HG03159 (cell line): ENCODE results near the gene ATL3.
"Not testable (repeated sequence)": the region's sequence is repeated elsewhere in the genome, so short reads cannot be mapped to it uniquely, and the experiment has no call there.

Source experiments
- ATAC-seq: cut with Tn5 transposase; IDR thresholded peaks from one replicate; pipeline ENCODE4 v1.9.1; 2021; ENCODE audit warnings: mild to moderate bottlenecking, moderate library complexity; ENCODE audit not compliant: unreplicated experiment

ATL3 gene

DNA sequence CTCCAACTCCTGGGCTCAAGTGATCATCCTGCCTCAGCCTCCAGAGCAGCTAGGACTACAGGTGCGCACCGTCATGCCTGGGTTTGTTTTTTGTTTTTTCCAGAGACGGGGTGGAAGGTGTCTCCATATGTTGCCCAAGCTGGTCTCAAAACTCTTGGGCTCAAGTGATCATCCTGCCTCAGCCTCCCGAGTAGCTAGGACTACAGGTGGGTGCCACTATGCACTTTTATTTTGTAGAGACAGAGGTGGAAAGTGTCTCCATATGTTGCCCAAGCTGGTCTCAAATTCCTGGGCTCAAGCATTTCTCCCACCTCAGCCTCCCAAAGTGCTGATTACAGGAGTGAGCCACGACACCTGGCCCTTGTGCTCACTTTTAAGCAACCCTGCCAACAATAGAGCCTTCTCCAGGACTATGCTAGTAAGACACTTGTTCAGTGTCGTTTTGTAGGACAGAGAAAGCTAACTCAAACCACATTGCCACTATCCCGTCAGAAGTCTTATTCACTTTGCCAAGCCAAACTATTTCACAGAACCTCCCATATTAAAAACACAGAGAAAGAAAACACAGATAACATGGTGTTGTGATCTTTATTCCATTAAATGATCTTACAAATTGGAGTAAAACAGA is 47.5 kb downstream of the ATL3 start:
- ATAC-seq = no peak

DNA sequence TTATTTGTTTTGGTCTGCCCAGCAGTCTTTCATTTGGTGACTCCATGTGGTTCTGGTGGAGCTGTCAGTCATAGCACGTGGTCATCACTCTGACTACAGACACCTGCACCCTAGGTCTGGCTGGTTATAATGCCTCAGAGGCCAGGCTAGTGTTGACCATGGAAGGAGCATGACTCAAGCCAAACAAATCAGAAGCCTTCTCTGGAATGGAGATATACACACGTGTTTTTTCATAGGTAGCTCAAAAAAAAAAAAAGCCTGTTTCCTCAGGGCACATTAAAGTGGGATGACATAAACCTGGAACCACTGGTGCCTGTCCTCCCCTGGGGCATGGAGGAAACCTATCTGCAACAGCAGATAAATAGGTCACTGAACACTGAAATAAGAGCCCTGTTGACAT is 48.9 kb downstream of the ATL3 start:
- no peak for ATAC-seq

DNA sequence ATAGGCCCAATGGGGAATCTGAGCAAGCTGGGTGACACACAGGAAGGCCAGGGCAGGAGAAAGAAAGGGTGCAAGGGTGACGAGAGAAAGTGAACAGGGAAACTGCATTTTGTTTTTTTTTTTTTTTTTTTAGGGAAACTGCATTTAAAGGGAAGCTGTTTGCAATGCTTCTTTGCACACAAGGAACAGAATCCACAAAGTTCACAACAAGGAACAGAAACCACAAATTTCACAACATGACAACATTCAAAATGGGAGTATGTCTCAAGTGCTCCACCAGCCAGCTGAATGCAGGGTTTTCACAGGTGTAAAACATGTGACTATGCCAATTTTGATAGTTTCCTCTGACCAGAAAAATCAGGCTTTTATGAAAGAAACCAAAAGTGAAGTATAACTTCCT is 50.1 kb downstream of the ATL3 start:
- no peak for ATAC-seq

DNA sequence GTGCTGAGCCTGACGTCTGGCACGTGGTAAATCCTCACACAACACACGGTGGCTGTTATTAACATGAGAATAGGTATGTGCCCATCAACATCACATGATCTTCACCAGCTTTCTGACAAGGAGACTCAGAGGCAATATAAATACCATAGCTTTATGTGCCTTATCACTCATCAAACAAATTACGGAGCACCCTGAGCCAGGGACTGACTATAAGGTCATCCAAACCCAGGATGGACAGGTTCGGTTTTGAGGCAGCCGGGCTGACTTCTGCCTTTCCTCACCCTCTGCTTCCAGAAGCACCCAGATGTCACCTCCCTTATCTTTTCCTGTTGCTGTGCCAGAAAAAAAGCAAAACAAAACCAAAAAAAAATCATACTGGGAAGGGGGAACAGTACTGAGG is 51.2 kb downstream of the ATL3 start:
- no peak for ATAC-seq

DNA sequence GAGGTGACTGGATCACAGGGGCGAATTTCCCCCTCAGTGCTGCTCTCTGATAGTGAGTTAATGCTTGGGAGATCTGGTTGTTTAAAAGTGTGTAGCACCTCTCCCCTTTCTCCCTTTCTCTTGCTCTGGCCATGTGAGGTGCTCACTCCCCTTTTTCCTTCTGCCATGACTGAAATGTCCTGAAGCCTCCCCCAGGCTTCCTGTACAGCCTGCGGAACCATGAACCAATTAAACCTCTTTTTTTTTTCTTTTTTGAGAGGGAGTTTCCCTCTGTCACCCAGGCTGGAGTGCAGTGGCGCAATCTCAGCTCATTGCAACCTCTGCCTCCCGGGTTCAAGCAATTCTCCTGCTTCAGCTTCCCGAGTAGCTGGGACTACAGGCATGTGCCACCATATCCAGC is 53.5 kb downstream of the ATL3 start:
- not testable (repeated sequence) for ATAC-seq

DNA sequence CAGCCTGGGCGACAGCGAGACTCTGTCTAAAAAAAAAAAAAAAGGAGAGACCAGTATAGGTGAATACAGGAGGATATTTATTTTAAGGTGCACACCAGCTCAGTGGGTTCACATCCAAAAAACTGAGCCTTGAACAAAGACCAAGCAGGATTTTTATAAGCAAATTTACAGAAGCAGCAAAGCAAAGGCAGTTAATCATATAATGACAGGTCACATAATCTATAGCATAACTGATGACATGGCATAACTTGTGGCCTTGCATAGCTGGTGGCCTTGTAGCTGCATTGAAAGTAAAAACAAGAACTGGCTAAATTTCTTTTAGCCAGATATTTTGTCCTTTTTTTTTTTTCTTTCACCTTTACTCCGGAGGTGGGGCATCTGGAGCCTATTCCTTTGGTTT is 54.2 kb downstream of the ATL3 start:
- ATAC-seq = no peak

DNA sequence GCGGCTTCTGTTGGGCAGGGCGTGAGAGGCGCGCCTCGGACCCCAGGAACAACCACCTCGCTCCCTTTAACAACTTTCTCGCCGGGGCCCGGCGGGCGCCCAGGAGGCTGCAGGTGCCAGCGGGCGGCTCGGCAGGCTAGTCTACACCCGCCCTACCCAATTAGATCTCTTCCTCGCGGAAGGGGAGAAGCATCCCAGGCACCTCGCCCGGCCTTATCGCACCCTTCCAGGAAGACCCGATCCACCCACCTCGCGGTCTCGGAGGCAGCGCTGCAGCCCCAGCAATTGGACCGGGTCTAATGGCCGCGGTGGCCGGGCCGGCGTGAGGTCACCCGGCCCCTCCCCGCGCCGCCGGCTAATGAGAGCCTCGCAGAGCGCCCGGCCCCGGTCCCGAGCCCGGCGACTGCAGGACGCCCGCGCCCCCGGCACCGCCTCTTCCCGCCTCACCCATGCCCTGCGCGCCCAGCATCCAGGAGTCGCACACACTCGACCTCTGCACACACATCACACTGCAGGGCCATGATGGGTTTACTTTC is 57.0 kb downstream of the ATL3 start, which contains the start of gene PLAAT3:
PLAAT3 (minus strand) TSS at position 298 of the 536 bp plus-strand sequence. CDS start 419 bp downstream, outside the sequence.
- no peak for ATAC-seq

DNA sequence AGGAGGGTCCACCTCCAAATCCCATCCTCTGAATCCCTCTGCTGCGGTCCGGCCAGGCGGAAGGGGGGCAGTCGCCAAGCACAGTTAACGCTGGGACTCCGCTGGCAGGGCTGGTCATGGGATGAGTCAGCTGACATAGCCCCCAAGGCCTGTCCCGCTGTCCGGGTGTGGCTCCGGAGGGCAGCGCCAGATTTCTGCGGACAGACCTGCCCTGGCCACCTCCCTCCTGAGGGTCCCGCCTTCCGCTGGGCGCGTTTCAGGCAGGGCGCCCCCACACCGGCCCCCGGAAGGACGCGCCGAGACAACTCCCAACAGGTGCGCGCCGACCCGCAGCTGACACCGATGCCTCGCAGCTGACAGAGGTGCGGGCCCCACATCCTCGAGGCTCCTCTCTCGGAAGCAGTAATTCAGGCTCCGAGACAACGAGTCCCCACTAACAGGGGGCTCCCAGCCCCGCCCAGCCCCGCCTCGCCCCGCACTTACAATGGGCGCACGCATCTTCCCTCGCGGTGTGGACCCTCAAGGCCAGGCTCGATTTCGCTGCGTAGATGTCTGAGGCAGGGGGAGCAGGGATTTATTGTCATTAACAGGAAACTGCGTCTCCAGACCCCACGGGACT is 57.5 kb downstream of the ATL3 start:
- ATAC-seq = no peak

DNA sequence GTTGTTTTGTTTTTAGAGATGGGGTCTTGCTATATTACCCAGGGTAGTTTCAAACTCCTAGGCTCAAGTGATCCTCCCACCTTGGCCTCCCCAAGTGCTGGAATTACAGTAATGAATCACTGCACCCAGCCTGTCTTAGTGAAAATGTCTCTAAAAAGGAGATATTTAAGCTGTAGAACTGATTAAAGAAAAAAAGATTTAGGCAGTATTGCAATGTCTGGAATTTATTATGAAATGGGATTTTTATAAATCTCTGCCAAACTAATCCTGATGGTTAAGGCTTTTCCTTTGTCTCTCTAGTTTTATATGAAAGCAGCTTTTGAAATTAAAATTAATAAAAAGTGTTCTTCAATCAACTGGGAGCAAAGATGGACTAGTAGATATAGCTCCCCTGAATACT is 59.0 kb downstream of the ATL3 start:
- ATAC-seq = no peak

DNA sequence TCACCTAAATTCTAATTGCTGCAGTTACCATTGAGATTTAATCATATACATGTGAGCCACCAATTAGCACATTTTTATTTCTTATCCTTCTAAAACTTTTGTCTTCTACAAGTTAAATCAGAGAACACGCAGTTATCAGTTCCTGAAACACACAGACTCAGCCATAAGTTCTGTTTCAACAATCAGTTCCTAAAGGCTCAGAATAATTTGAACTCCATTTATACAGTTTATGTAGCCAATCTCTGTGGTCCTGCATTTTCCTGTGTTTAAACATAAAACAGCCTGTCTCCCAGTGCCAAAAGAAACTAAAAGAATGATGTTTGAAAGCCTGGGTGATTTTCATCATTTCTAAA is 59.8 kb downstream of the ATL3 start:
- no peak for ATAC-seq

DNA sequence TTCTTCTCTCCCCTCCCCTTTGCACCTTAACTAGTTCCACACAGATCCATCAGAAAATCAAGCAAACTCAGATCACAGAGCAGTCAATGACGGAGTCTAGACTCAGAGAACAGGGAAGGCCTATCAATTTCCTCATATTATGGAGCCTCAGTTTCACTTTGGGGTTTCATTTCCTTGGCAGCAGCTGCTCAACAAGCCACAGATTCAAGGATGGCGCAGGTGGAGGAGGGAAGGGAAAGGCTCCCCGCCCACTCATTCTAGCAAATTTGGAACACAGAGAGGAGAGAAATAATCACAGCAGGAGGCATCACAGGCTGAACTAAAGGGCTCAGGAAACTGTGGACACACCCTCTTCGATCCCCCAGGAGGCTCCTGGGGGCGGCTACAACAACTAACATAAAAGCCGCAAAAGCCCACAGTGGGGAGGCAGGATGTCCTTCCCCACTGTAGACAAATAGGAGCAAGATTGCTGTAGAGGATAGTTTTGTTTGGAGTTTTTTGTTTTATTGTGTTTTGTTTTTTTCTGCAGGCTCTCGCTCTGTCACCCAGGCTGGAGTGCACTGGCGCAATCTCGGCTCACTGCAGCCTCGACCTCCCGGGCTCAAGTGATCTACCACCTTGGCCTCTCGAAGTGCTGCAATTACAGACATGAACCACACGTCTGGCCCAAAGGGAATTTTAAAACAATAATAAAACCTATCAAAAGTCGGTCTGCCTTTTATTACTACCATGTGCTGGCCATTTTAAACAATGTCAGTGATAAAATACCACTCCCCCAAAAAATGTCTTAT is 60.4 kb downstream of the ATL3 start:
- ATAC-seq = no peak

DNA sequence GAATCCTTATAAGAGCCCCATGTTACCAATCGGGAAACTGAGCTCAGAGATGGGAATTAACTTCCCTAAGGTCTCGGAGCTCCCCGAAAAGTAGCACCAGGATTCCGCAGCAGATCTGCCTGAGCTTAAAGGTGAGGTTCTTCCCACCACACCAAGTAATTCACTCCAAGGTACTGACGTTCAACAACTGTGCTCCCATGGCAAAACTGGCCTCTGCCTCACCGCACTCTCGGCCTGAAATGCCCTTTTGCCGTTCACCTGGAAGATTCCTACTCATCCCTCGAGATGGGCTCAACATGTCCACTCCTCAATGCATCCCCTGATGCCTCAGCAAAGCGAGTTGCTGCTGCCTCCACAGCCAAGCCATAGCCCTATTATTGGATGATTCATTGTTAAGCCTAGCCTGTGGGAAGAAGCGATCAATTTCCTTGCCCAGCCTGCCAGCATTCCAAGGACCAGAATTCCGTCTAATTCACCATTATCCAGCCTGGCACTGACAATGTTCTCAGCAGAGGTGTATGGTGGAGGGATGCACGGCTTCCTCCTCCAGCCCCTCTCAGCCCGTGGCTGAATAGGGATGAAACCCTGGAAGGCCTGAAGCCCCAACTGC is 61.1 kb downstream of the ATL3 start:
- ATAC-seq = no peak

DNA sequence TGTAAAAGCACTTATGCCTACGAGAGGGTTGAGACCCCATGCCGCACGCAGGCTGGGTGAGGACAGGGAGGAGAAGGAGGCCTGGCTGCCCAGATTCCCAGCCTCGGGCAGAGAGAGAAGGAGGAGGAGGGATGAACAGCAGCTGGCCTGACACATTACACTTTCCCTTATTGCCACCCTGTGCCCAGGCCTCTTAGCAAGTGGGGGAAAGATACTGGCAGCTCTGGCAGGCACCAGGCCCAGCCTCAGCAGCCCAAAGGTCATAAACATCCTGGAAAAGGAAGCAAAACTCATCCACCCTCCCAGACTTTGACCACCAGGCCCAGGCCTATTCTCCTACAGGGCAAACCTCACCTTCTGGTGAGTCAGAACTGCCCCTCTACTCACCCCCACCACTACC is 61.6 kb downstream of the ATL3 start:
- ATAC-seq = no peak

DNA sequence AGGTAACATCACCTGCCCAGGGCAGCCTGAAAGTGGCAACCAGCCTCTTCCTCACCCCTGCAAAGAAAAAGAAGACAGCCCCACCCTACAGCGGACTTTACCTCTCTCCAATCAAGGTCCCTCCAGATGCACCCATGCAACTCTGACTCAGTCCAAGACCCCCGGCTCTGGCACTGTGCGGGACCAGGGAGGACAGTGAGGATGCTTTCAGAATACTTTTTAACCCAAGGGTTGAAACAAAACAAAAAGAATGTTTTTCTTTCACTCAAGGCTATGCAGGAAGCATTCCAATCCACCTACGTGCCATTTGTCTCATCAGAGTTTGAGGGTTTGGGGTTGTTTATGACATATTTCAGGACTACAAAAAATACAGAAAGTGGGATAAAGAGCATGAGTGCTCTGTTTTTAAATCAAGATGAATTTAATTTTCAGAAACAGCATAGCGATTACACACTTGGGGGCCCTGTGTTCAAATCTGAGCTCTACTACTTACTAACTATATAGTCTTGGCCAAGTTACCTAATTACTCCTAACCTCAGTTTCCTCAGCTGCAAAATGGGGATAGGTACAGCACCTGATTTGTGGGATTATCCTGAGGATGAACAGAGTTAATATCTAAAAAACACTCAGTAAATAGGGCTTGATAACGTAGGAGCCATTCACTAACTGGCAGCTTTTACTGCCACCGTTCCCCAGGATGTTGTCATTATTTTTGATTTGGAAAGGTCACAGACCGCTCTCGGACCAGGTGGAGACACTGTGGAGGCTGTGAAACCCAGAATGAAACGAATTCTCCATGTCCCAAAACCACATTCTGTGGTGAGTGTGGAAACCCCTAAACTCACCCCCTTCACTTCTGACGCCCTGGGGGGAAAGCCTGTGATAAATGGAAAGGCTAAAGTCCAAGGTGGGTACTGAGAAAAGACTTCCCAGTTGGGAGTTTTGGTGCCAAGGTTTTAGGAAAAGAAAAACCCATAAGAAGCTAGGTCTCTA is 62.5 kb downstream of the ATL3 start:
- no peak for ATAC-seq

DNA sequence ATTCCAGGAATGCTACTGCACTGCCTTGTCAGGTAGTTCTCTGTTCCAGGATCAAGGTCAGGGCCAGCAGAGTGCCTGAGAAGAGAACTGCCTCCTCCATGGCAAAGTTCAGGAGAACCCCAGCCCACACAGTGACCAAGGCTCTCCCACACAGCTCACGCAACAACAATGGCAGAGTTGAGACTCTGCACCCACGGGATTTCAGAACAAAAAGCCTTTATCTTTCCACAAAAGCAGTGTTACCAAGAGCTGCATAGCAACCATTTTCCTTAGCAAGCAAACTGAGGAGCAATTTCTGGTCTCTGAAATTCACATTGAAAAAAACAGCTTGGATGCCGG is 68.0 kb downstream of the ATL3 start:
- ATAC-seq = no peak

DNA sequence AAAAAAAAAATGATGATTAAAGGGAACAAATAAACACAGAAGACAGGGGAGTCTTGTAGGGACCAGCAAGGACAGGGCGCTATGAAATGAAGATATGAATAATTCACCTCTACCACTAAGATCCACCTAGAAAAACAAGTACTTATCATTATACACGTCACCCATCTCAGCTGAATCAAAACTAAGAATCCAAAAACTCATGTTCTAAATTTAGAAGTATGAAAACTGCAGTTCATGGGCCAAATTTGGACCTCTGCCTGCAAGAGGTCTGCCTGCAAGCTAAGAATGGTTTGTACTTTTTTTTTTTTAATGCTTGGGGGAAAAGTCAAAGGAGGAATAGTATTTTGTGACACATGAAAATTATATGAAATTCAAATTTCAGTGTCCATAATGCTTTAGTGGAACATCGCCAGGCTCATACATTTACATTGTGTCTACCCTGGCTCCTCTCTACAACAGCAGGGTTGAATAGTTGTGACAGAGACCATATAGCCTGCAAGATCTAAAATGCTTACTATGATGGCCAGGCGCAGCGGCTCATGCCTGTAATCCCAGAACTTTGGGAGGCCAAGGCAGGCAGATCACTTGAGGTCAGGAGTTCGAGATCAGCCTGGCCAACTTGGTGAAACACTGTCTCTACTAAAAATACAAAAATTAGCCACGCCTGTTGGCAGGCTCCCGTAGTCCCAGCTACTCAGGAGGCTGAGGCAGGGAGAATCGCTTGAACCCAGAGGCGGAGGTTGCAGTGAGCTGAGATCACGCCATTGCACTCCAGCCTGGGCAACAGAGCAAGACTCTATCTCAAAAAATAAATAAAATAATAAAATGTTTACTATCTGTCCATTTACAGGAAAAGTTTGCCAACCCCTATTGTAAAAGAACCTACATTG is 68.6 kb downstream of the ATL3 start:
- ATAC-seq = not testable (repeated sequence)

DNA sequence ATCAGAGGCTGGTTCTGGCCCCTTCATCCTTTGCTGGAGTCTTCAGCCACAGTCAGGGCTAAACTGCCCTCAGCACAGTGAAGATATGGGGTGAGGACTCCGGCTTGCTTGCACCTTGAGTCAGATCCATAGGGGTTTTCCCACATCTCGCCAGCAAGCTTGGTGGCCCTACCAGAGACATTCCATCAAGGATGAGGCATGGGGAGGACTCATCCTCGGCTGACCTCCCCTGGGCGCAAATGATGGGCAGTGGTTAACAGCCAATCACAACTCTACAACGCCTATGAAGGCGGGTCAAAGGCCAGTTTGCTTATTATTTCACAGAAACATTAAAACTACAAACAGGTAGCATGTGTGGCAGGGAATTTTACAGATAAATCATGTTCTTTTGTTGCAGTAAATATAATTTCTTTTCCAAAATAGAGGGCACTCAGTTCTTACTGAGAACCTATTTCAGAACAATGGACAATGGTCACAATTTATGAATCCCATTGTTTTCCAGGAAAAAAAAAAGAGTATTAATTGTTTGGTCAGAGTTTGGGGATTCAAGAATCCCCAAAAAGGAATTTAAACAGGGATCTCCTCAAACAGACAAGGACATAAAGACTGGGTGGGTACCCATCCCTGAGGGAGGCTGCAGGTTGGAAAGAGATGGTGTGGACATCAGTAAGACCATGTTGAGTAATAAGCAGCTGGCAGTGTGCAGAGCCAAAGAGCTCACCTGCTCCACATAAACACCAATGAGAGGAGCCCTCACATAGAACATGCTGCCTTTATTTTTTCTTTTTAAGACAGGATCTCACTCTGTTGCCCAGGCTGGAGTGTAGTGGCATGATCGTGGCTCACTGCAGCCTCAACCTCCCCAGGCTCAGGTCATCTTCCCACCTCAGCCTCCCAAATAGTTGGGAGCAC is 71.7 kb downstream of the ATL3 start:
- no peak for ATAC-seq

DNA sequence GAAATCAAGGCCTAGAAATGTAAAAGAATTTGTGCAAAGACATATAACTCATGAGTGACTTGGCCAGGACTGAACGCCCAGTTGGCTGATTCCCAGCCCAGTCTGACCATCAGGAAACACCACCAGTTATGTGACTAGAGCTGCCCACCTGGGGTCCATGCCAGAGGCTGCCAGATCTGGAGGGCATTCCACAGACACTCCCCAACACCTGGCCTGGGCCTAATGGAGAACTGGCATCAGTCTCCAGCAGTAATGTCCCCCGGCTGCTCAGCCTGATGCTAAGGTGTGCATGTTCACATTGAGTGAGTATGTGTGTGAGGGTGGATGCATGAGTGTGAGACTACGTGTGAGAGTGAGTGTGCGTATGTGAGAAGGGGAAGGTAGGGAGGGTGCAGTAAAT is 72.6 kb downstream of the ATL3 start:
- ATAC-seq = no peak
